Activated naive CD4-positive, alpha-beta T cell treated with anti-CD3 and anti-CD28 coated beads, Interleukin-2, amount 50 U/mL, for 24 hours (primary cell): ENCODE measurements around the gene ZBTB8A.

Source experiments
- H3K27ac Mint-ChIP-seq: one replicate; pipeline ENCODE4 v1.8.0; 2021; ENCODE audit warnings: mild to moderate bottlenecking, mixed read lengths
- H3K27me3 Mint-ChIP-seq: one replicate; pipeline ENCODE4 v1.8.0; 2021; ENCODE audit warnings: mixed read lengths
- H3K36me3 Mint-ChIP-seq: one replicate; pipeline ENCODE4 v1.8.0; 2021; ENCODE audit warnings: mixed read lengths
- H3K4me1 Mint-ChIP-seq: one replicate; pipeline ENCODE4 v1.8.0; 2021; ENCODE audit warnings: mixed read lengths
- H3K4me3 Mint-ChIP-seq: one replicate; pipeline ENCODE4 v1.8.0; 2021; ENCODE audit warnings: mild to moderate bottlenecking, mixed read lengths
- H3K9me3 Mint-ChIP-seq: one replicate; pipeline ENCODE4 v1.8.0; 2021; ENCODE audit warnings: mixed read lengths

The ZBTB8A gene

DNA sequence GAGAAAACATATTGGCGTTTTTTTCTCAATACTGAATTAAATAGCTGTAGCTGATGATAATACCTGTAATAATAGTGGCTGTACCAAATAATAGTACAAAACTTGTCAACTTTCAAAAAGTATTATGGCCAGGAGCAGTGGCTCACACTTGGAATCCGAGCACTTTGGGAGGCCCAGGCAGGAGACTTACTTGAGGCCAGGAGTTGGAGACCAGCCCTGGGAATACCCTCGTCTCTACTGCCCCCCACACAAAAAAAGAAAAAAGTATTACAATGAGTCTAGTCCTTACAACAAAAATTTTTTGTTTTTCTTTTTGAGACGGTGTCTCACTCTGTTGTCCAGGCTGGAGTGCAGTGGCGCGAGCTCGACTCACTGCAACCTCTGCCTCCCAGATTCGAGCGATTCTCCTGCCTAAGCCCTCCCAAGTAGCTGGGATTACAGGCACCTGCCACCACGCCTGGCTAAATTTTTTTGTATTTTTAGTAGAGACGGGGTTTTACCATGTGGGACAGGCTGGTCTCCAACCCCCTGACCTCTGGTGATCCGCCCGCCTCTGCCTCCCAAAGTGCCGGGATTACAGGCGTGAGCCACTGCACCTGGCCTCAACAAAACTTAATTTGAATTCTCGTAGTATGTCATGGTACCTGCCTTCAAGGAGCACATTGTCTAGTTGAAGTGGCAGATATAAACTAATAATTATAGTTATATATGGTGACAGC, 113.2 kb downstream of the ZBTB8A start:
- H3K9me3 Mint-ChIP-seq = no peaks in the 10 kb centered on the region
- peaks cover 23% of the 10 kb centered on the region for H3K36me3 Mint-ChIP-seq
- peak overlapping the region; percentile 91 for H3K4me3 Mint-ChIP-seq
- peaks cover 55% of the 10 kb centered on the region for H3K4me1 Mint-ChIP-seq
- peak overlapping the region; percentile 96 for H3K27ac Mint-ChIP-seq
- H3K27me3 Mint-ChIP-seq = no peaks in the 10 kb centered on the region
